Colonic mucosa (tissue), 4 donors: ENCODE data around the gene TMEM120A. TPM values are rescaled to one million over a fixed set of nuclear protein-coding genes. Genes with fewer than 3 reads are reported as not detected.

ENCODE experiments used
- DNase-seq: peaks from one replicate; pipeline ENCODE4 v3.0.0-alpha.2; 2020
- H3K27ac ChIP-seq: fragments of 200-600 bp; one replicate; pipeline ENCODE4 v1.8.0; 2021
- H3K27me3 ChIP-seq: fragments of 200-600 bp; one replicate; pipeline ENCODE4 v1.8.0; 2021
- H3K36me3 ChIP-seq: fragments of 200-600 bp; one replicate; pipeline ENCODE4 v1.8.0; 2021
- H3K4me1 ChIP-seq: fragments of 200-600 bp; one replicate; pipeline ENCODE4 v1.8.0; 2021; ENCODE audit warnings: mild to moderate bottlenecking
- H3K4me3 ChIP-seq: fragments of 200-600 bp; one replicate; pipeline ENCODE4 v1.8.0; 2021
- H3K9ac ChIP-seq, 2 donors: one replicate each; pipeline ENCODE4 v1.7.0; 2013; ENCODE audit warnings: control low read depth in 2 of 2, low read depth in 2 of 2, low read length in 2 of 2
- H3K9me3 ChIP-seq: fragments of 200-600 bp; one replicate; pipeline ENCODE4 v1.8.0; 2021
- intact Hi-C: fragments of 100-400 bp; cut with DNase I; formaldehyde crosslinking; loops from one replicate; pipeline ENCODE4 v1.14.1; 2022
- total RNA-seq, 2 donors: library from RNA; stranded (reverse); fragmentation: NEBNext Ultra II Directional in 1 of 2; extraction: Animal tissue kit (Norgen Biotek cat#: 25700) in 1 of 2; gene quantifications; one replicate each; pipeline ENCODE4 v1.2.1, GENCODE V29; 2021
- TF ChIP-seq, protein P1 (sequence below): fragments of 200-600 bp; IDR thresholded peaks from one replicate; pipeline ENCODE4 v1.8.0; 2022; ENCODE audit warnings: antibody characterized with exemption, mild to moderate bottlenecking
- donor health status: healthy.
- donor health status: DM: no; HTN: no; CAD: no.
- donor health status: DM: no; HTN: no; CAD: no.

The TMEM120A gene
- total RNA-seq, 2 donors from 2014 or later, result 56.3 to 94.1 TPM

- Histone ChIP-seq H3K36me3 (no peaks in the 10 kb centered on the region), H3K9me3 (no peaks in the 10 kb centered on the region), H3K27me3 (no peaks in the 10 kb centered on the region), H3K4me1 (no peaks in the 10 kb centered on the region), H3K4me3 (no peak overlapping the region), H3K27ac (no peak overlapping the region), H3K9ac (no peak overlapping the region)
- TF ChIP-seq, protein P1, sequence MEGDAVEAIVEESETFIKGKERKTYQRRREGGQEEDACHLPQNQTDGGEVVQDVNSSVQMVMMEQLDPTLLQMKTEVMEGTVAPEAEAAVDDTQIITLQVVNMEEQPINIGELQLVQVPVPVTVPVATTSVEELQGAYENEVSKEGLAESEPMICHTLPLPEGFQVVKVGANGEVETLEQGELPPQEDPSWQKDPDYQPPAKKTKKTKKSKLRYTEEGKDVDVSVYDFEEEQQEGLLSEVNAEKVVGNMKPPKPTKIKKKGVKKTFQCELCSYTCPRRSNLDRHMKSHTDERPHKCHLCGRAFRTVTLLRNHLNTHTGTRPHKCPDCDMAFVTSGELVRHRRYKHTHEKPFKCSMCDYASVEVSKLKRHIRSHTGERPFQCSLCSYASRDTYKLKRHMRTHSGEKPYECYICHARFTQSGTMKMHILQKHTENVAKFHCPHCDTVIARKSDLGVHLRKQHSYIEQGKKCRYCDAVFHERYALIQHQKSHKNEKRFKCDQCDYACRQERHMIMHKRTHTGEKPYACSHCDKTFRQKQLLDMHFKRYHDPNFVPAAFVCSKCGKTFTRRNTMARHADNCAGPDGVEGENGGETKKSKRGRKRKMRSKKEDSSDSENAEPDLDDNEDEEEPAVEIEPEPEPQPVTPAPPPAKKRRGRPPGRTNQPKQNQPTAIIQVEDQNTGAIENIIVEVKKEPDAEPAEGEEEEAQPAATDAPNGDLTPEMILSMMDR, result no peak
- intact Hi-C loops, result no loop called here
- DNase-seq, result peak; percentile 46
Measured at GRCh38 chr7:75943864-75944263, 50.5 kb downstream of the TMEM120A start.

DNA sequence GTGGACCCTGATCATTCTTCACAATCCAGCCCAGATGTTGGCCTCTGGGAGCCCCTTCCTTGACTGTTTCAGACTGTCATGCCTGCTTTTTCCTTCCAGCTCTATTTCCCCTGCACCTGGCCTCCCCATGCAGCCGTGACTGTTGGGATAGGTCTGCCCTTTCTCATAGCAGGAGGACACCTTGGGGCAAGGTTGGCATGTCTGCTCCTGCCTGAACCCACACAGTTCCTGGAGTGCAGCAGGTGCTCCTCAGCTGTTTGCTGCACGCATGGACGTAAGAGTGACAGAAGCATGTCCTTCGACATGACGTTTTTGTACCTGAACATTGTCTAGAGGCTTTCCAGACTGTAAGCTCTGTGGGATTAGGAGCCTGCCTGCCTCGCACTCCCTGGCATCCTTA, 55.5 kb downstream of the TMEM120A start:
- no peak overlapping the region for H3K27ac ChIP-seq
- H3K9ac ChIP-seq, result no peak overlapping the region
- H3K27me3 ChIP-seq, result no peaks in the 10 kb centered on the region
- TF ChIP-seq, protein P1, result no peak
- no peaks in the 10 kb centered on the region for H3K9me3 ChIP-seq
- H3K4me1 ChIP-seq, result no peaks in the 10 kb centered on the region
- H3K36me3 ChIP-seq, result no peaks in the 10 kb centered on the region
- DNase-seq, result no peak
- intact Hi-C loops, result no loop called here
- no peak overlapping the region for H3K4me3 ChIP-seq

- H3K4me1 ChIP-seq, result no peaks in the 10 kb centered on the region
- H3K27ac ChIP-seq, result no peak overlapping the region
Measured at GRCh38 chr7:75937958-75938786, 56.2 kb downstream of the TMEM120A start.

More at GRCh38 chr7:75937958-75938786, 56.2 kb downstream of the TMEM120A start:
- peak; percentile 32 for DNase-seq
- intact Hi-C loops, result no loop called here
- Histone ChIP-seq H3K4me3 (no peak overlapping the region), H3K9ac (no peak overlapping the region), H3K27me3 (no peaks in the 10 kb centered on the region), H3K36me3 (no peaks in the 10 kb centered on the region), H3K9me3 (no peaks in the 10 kb centered on the region)
- TF ChIP-seq, protein P1, result no peak

Other genes starting within 250 kb of the TMEM120A start
- gene CCL26, start 222.4 kb downstream of the TMEM120A start, total RNA-seq, result under 1 TPM; 0.82 to 0.91 TPM
- 10 to 100 TPM; 15.7 to 18.4 TPM for gene CCL24, start 180.8 kb downstream of the TMEM120A start, total RNA-seq
- gene RHBDD2, start 115.6 kb downstream of the TMEM120A start, total RNA-seq, result 10 to 100 TPM; 42.6 to 51.0 TPM
- 100 to 1,000 TPM; 126 to 169 TPM for gene POR, start 79.4 kb downstream of the TMEM120A start, total RNA-seq
- gene STYXL1, start 53.4 kb upstream of the TMEM120A start, total RNA-seq, result 10 to 100 TPM; 32.4 to 36.7 TPM
- 100 to 1,000 TPM; 306 to 337 TPM for gene MDH2, start 53.5 kb upstream of the TMEM120A start, total RNA-seq
- under 1 TPM; 0.64 to 0.67 TPM for gene SRRM3, start 207.3 kb upstream of the TMEM120A start, total RNA-seq